ENCODE results near the gene COL15A1. TPM values are rescaled to one million over a fixed set of nuclear protein-coding genes. Genes with fewer than 3 reads are reported as not detected.

COL15A1 gene
- polyA plus RNA-seq, 1 experiment, result 112 TPM

- DNase-seq (ENCODE audit: low read depth), result no peak
- no peak for TF ChIP-seq CTCF (IDR thresholded peaks at IDR 0.05; ENCODE audit: insufficient read depth, low read depth, low read length)
- Histone ChIP-seq H3K4me3 (ENCODE audit: low read depth, low read length) (no peak overlapping the region), H3K27me3 (ENCODE audit: control insufficient read depth, insufficient read depth, low read length) (no peaks in the 10 kb centered on the region), H3K36me3 (ENCODE audit: control insufficient read depth, insufficient read depth, low read length) (peaks cover 2% of the 10 kb centered on the region; the same call in 1 of the 2 replicates)
- ChIA-PET CTCF (interaction anchor here (0.6 kb wide), 1 partner anchor 58 kb away, joined by 3 read pairs; no protein-coding TSS in a partner anchor), POLR2A (interaction anchor here (0.6 kb wide), 1 partner anchor 95 kb away, joined by 3 read pairs; no protein-coding TSS in a partner anchor)
Measured at GRCh38 chr9:99071313-99072039, 127.8 kb downstream of the COL15A1 start.

GRCh38 chr9:99072040-99072394 lies 128.3 kb downstream of the COL15A1 start:
- ChIA-PET POLR2A (no interaction called here), CTCF (interaction anchor here (0.6 kb wide), 2 partner anchors 59 to 224 kb away, joined by 3 read pairs; no protein-coding TSS in a partner anchor)
- no peak for DNase-seq (ENCODE audit: low read depth)

GRCh38 chr9:99073347-99073746 lies 129.6 kb downstream of the COL15A1 start:
- Histone ChIP-seq H3K4me3 (ENCODE audit: low read depth, low read length) (no peak overlapping the region), H3K36me3 (ENCODE audit: control insufficient read depth, insufficient read depth, low read length) (no peaks in the 10 kb centered on the region), H3K27me3 (ENCODE audit: control insufficient read depth, insufficient read depth, low read length) (no peaks in the 10 kb centered on the region)
- ChIA-PET POLR2A (no interaction called here), CTCF (no interaction called here)
- no peak for DNase-seq (ENCODE audit: low read depth)
- TF ChIP-seq CTCF (IDR thresholded peaks at IDR 0.05; ENCODE audit: insufficient read depth, low read depth, low read length), result no peak

More at GRCh38 chr9:99072040-99072394, 128.3 kb downstream of the COL15A1 start:
- TF ChIP-seq CTCF (IDR thresholded peaks at IDR 0.05; ENCODE audit: insufficient read depth, low read depth, low read length), result no peak
- H3K4me3 ChIP-seq (ENCODE audit: low read depth, low read length), result no peak overlapping the region
- no peaks in the 10 kb centered on the region for H3K27me3 ChIP-seq (ENCODE audit: control insufficient read depth, insufficient read depth, low read length)
- no peaks in the 10 kb centered on the region for H3K36me3 ChIP-seq (ENCODE audit: control insufficient read depth, insufficient read depth, low read length)

GRCh38 chr9:99073985-99074901 lies 130.5 kb downstream of the COL15A1 start:
- ChIA-PET POLR2A (no interaction called here), CTCF (interaction anchor here (1.3 kb wide), 1 partner anchor 11 kb away, joined by 4 read pairs; no protein-coding TSS in a partner anchor)
- TF ChIP-seq CTCF (IDR thresholded peaks at IDR 0.05; ENCODE audit: insufficient read depth, low read depth, low read length), result no peak
- Histone ChIP-seq H3K27me3 (ENCODE audit: control insufficient read depth, insufficient read depth, low read length) (no peaks in the 10 kb centered on the region), H3K36me3 (ENCODE audit: control insufficient read depth, insufficient read depth, low read length) (no peaks in the 10 kb centered on the region), H3K4me3 (ENCODE audit: low read depth, low read length) (no peak overlapping the region)
- no peak for DNase-seq (ENCODE audit: low read depth)

GRCh38 chr9:99074902-99075245 lies 131.2 kb downstream of the COL15A1 start:
- H3K36me3 ChIP-seq (ENCODE audit: control insufficient read depth, insufficient read depth, low read length), result no peaks in the 10 kb centered on the region
- ChIA-PET POLR2A (no interaction called here), CTCF (interaction anchor here (1.3 kb wide), 1 partner anchor 11 kb away, joined by 4 read pairs; no protein-coding TSS in a partner anchor)
- no peak for TF ChIP-seq CTCF (IDR thresholded peaks at IDR 0.05; ENCODE audit: insufficient read depth, low read depth, low read length)
- DNase-seq (ENCODE audit: low read depth), result no peak
- H3K27me3 ChIP-seq (ENCODE audit: control insufficient read depth, insufficient read depth, low read length), result no peaks in the 10 kb centered on the region
- H3K4me3 ChIP-seq (ENCODE audit: low read depth, low read length), result no peak overlapping the region
